Erythroblast (primary cell): ENCODE measurements around the gene EHMT1.

Experiments
- GATA1 ChIP-seq: IDR thresholded peaks from 2 replicates; pipeline ENCODE4 v1.6.1; 2011; ENCODE audit warnings: low read depth, mild to moderate bottlenecking, control low read depth, low read length, moderate library complexity
- POLR2A ChIP-seq: IDR thresholded peaks from 2 replicates; pipeline ENCODE4 v1.6.1; 2011; ENCODE audit warnings: mild to moderate bottlenecking, low read length

DNA sequence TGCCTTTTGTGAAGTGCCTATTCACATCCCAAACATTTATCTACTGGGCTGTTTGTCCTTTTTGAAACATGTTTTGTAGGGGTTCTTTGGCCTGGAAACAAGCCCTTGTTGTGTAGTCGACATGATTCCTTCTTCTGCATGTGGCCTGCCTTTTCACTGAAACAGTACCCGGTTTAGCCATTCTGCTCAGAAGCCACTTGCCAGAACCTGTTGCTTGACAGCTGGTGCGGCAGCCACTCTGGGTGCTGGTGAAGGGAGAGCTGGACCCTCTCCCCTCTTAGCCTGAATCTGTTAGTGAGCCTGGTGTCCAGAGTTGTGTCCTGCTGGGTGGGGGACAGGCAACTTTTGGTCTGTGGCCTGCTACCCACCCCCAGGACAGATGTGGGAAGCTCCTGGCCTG, 129.9 kb downstream of the EHMT1 start:
- TF ChIP-seq POLR2A: no peak
- TF ChIP-seq GATA1: no peak
